HepG2 (cell line): ENCODE data around the gene DNAJA1. TPM values are rescaled to one million over a fixed set of nuclear protein-coding genes. Genes with fewer than 3 reads are reported as not detected.

Experiments
- BRCA1 ChIP-seq: sonication (generic); formaldehyde crosslinking; IDR thresholded peaks from 2 replicates; pipeline ENCODE4 v1.4.0; 2020; ENCODE audit warnings: missing genetic modification reagents
- CEBPB ChIP-seq: IDR thresholded peaks from 2 replicates; pipeline ENCODE4 v1.6.1; 2011; ENCODE audit warnings: low read depth, low read length, improper control_type of control experiment, borderline replicate concordance
- KAT8 ChIP-seq: IDR thresholded peaks from 2 replicates; pipeline ENCODE4 v1.6.1; 2016; ENCODE audit warnings: missing genetic modification reagents, missing compliant biosample characterization
- MBD4 ChIP-seq: IDR thresholded peaks from 2 replicates; pipeline ENCODE4 v1.6.1; 2012; ENCODE audit warnings: low read length, inconsistent platforms, borderline replicate concordance
- PAF1 ChIP-seq: IDR thresholded peaks from 2 replicates; pipeline ENCODE4 v1.6.1; 2016; ENCODE audit warnings: missing genetic modification reagents, missing compliant biosample characterization
- SP5 ChIP-seq: IDR thresholded peaks from 2 replicates; pipeline ENCODE4 v1.6.1; 2016; ENCODE audit warnings: low read depth, borderline replicate concordance
- TBX3 ChIP-seq: fragments of 450-650 bp; IDR thresholded peaks from 2 replicates; pipeline ENCODE4 v1.6.1; 2017; ENCODE audit warnings: antibody characterized with exemption, mild to moderate bottlenecking, inconsistent platforms, borderline replicate concordance
- ZMAT3 ChIP-seq: sonication (generic); formaldehyde crosslinking; conservative IDR thresholded peaks from 2 replicates; pipeline ENCODE4 v1.7.0; 2021; ENCODE audit warnings: missing genetic modification reagents
- ZNF263 ChIP-seq: sonication (generic); formaldehyde crosslinking; IDR thresholded peaks from 2 replicates; pipeline ENCODE4 v1.4.0; 2020; ENCODE audit warnings: missing genetic modification reagents
- ZNF292 ChIP-seq: sonication (generic); formaldehyde crosslinking; IDR thresholded peaks from 2 replicates; pipeline ENCODE4 v1.8.1; 2022; ENCODE audit warnings: mild to moderate bottlenecking, low read depth, missing genetic modification reagents, borderline replicate concordance
- ZNF335 ChIP-seq: sonication (generic); formaldehyde crosslinking; IDR thresholded peaks from 2 replicates; pipeline ENCODE4 v1.4.0; 2020; ENCODE audit warnings: missing genetic modification reagents
- ZNF407 ChIP-seq: sonication (generic); formaldehyde crosslinking; IDR thresholded peaks from one replicate; pipeline ENCODE4 v1.5.1; 2020; ENCODE audit warnings: mild to moderate bottlenecking, missing genetic modification reagents; ENCODE audit errors: not compliant biosample characterization
- ZNF496 ChIP-seq: sonication (generic); formaldehyde crosslinking; IDR thresholded peaks from 2 replicates; pipeline ENCODE4 v1.8.1; 2023; ENCODE audit warnings: mild to moderate bottlenecking, moderate library complexity, missing genetic modification reagents; ENCODE audit not compliant: insufficient replicate concordance
- polyA plus RNA-seq, 8 experiments: library from polyadenylated mRNA; depleted of rRNA in 3 of 8; stranded (reverse) in 7 of 8; unstranded in 1 of 8; fragments of >200 nt; fragmentation: Illumina TruSeq in 4 of 8; extraction: Trizol in 4 of 8; gene quantifications; 2 replicates each; pipeline versions ENCODE4 v1.2.1 to v1.2.3, GENCODE V29; 2011 to 2016; ENCODE audit warnings: low read depth in 4 of 8, missing spikeins in 1 of 8, mixed read lengths in 1 of 8; ENCODE audit not compliant: insufficient read depth in 1 of 8
- total RNA-seq, 5 experiments: library from RNA; depleted of rRNA; stranded (reverse); fragments of >200 nt; fragmentation: Illumina TruSeq; extraction: Trizol; gene quantifications; 2 replicates each; pipeline ENCODE4 v1.2.3, GENCODE V29; 2016; ENCODE audit warnings: low read depth in 1 of 5
- TF ChIP-seq, protein P1 (sequence below): sonication (generic); formaldehyde crosslinking; IDR thresholded peaks from 2 replicates; pipeline ENCODE4 v1.4.0; 2020; ENCODE audit warnings: missing genetic modification reagents
- TF ChIP-seq, protein P2 (sequence below): sonication (generic); formaldehyde crosslinking; conservative IDR thresholded peaks from 2 replicates; pipeline ENCODE4 v1.4.0; 2020; ENCODE audit warnings: mild to moderate bottlenecking, missing genetic modification reagents, moderate library complexity

The DNAJA1 gene
- total and polyA plus RNA-seq, 2 of the 13 experiments (the other 11 are each of a cell fraction or from before 2014, with no cell fraction given) = 95.9 to 306 TPM

DNA sequence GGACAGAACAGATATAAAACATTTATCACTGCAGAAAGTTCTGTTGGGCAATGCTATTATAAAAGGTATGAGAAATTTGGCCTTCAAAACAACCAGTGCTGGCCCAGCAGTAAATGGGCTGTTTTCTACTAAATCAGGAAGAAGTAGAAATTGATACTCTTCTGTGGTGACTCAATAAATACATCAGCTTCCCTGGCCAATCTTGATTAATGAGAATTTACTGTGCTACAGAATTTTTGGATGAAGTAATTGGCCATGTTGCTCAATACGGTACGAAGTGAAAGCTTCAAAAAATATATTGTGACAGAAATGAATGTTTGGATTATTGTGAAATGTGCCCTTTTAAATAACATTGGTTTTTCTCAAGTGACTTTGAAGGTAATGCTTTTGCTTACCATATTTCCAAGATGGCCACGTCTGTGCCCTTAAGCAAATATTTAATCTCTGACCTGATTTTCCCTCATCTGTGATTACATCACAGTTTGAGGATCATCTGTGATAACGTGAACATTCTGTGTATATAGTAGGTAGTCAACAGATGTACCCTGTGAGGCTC is 4.2 kb downstream of the DNAJA1 start (continued):
- TF ChIP-seq, protein P1, sequence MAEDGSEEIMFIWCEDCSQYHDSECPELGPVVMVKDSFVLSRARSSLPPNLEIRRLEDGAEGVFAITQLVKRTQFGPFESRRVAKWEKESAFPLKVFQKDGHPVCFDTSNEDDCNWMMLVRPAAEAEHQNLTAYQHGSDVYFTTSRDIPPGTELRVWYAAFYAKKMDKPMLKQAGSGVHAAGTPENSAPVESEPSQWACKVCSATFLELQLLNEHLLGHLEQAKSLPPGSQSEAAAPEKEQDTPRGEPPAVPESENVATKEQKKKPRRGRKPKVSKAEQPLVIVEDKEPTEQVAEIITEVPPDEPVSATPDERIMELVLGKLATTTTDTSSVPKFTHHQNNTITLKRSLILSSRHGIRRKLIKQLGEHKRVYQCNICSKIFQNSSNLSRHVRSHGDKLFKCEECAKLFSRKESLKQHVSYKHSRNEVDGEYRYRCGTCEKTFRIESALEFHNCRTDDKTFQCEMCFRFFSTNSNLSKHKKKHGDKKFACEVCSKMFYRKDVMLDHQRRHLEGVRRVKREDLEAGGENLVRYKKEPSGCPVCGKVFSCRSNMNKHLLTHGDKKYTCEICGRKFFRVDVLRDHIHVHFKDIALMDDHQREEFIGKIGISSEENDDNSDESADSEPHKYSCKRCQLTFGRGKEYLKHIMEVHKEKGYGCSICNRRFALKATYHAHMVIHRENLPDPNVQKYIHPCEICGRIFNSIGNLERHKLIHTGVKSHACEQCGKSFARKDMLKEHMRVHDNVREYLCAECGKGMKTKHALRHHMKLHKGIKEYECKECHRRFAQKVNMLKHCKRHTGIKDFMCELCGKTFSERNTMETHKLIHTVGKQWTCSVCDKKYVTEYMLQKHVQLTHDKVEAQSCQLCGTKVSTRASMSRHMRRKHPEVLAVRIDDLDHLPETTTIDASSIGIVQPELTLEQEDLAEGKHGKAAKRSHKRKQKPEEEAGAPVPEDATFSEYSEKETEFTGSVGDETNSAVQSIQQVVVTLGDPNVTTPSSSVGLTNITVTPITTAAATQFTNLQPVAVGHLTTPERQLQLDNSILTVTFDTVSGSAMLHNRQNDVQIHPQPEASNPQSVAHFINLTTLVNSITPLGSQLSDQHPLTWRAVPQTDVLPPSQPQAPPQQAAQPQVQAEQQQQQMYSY = no peak
- no peak for TF ChIP-seq ZNF263 (CRISPR knock-in tag)
- TF ChIP-seq, protein P2, sequence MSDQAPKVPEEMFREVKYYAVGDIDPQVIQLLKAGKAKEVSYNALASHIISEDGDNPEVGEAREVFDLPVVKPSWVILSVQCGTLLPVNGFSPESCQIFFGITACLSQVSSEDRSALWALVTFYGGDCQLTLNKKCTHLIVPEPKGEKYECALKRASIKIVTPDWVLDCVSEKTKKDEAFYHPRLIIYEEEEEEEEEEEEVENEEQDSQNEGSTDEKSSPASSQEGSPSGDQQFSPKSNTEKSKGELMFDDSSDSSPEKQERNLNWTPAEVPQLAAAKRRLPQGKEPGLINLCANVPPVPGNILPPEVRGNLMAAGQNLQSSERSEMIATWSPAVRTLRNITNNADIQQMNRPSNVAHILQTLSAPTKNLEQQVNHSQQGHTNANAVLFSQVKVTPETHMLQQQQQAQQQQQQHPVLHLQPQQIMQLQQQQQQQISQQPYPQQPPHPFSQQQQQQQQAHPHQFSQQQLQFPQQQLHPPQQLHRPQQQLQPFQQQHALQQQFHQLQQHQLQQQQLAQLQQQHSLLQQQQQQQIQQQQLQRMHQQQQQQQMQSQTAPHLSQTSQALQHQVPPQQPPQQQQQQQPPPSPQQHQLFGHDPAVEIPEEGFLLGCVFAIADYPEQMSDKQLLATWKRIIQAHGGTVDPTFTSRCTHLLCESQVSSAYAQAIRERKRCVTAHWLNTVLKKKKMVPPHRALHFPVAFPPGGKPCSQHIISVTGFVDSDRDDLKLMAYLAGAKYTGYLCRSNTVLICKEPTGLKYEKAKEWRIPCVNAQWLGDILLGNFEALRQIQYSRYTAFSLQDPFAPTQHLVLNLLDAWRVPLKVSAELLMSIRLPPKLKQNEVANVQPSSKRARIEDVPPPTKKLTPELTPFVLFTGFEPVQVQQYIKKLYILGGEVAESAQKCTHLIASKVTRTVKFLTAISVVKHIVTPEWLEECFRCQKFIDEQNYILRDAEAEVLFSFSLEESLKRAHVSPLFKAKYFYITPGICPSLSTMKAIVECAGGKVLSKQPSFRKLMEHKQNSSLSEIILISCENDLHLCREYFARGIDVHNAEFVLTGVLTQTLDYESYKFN (CRISPR knock-in tag) = 0 out of 2 replicates have a peak, but pooled peaks have one; percentile 50
- peak; percentile 93 for TF ChIP-seq CEBPB
- no peak for TF ChIP-seq ZMAT3 (CRISPR knock-in tag)
- TF ChIP-seq SP5 (CRISPR knock-in tag) = no peak
- TF ChIP-seq ZNF292 (CRISPR knock-in tag) = no peak
- TF ChIP-seq TBX3 = no peak
- TF ChIP-seq KAT8 (CRISPR knock-in tag) = no peak
- no peak for TF ChIP-seq ZNF335 (CRISPR knock-in tag)
- no peak for TF ChIP-seq MBD4
- TF ChIP-seq ZNF407 (CRISPR knock-in tag) = no peak
- TF ChIP-seq ZNF496 (CRISPR knock-in tag) = no peak
- no peak for TF ChIP-seq PAF1 (CRISPR knock-in tag)
- TF ChIP-seq BRCA1 (CRISPR knock-in tag) = no peak
